K562 (cell line): ENCODE data around the gene MDM1. TPM values are rescaled to one million over a fixed set of nuclear protein-coding genes. Genes with fewer than 3 reads are reported as not detected.

Experiments
- ARID1B ChIP-seq: fragments of 450-650 bp; IDR thresholded peaks from 2 replicates; pipeline ENCODE4 v1.6.1; 2016; ENCODE audit warnings: antibody characterized with exemption, mild to moderate bottlenecking, inconsistent platforms
- ATF3 ChIP-seq, 2 experiments: fragments of 450-650 bp in 1 of 2; sonication (generic) in 1 of 2; formaldehyde crosslinking in 1 of 2; IDR thresholded peaks in 1 of 2; conservative IDR thresholded peaks in 1 of 2; 2 replicates each; pipeline versions ENCODE4 v1.6.1 to v1.8.1; 2016 to 2023; ENCODE audit warnings: mild to moderate bottlenecking in 2 of 2, moderate library complexity in 2 of 2, inconsistent platforms in 1 of 2, missing genetic modification reagents in 1 of 2
- HEY1 ChIP-seq: fragments of 250-450 bp; sonication (Bioruptor Pico); IDR thresholded peaks from 2 replicates; pipeline ENCODE4 v1.5.0; 2020; ENCODE audit warnings: mild to moderate bottlenecking, moderate library complexity, borderline replicate concordance
- HMBOX1 ChIP-seq: sonication (generic); IDR thresholded peaks from 2 replicates; pipeline ENCODE4 v1.6.1; 2016
- HNRNPLL ChIP-seq: fragments of 200-400 bp; formaldehyde crosslinking; IDR thresholded peaks from 2 replicates; pipeline ENCODE4 v1.6.1; 2017; ENCODE audit warnings: low read length, low read depth, mild to moderate bottlenecking; ENCODE audit not compliant: poor library complexity, severe bottlenecking
- MNT ChIP-seq, 2 experiments: fragments of 450-650 bp; conservative IDR thresholded peaks; 2 replicates each; pipeline ENCODE4 v1.6.1; 2017; ENCODE audit warnings: mild to moderate bottlenecking in 2 of 2, moderate library complexity in 2 of 2
- POLR2H ChIP-seq: IDR thresholded peaks from 2 replicates; pipeline ENCODE4 v1.6.1; 2016; ENCODE audit warnings: missing genetic modification characterization, low read depth, mild to moderate bottlenecking, control low read depth, missing compliant biosample characterization, moderate library complexity
- RNF219 ChIP-seq: fragments of 250-450 bp; sonication (Bioruptor Pico); IDR thresholded peaks from 2 replicates; pipeline ENCODE4 v1.5.0; 2022; ENCODE audit warnings: mild to moderate bottlenecking
- SIX5 ChIP-seq, 2 experiments: IDR thresholded peaks; 2 replicates each; pipeline ENCODE4 v1.6.1; 2011; ENCODE audit warnings: low read length in 2 of 2, borderline replicate concordance in 1 of 2, low read depth in 1 of 2, mild to moderate bottlenecking in 1 of 2, moderate library complexity in 1 of 2; ENCODE audit not compliant: insufficient read depth in 1 of 2
- TAL1 ChIP-seq: fragments of 450-650 bp; IDR thresholded peaks from 2 replicates; pipeline ENCODE4 v1.6.1; 2016; ENCODE audit warnings: mild to moderate bottlenecking
- TBL1XR1 ChIP-seq, 2 experiments: IDR thresholded peaks; 2 replicates each; pipeline ENCODE4 v1.6.1; 2012; ENCODE audit warnings: improper control_type of control experiment in 2 of 2, low read length in 2 of 2, mild to moderate bottlenecking in 1 of 2
- ZBTB8A ChIP-seq: fragments of 450-650 bp; IDR thresholded peaks from 2 replicates; pipeline ENCODE4 v1.6.1; 2018; ENCODE audit warnings: mild to moderate bottlenecking, moderate library complexity; ENCODE audit not compliant: partially characterized antibody
- ZMIZ1 ChIP-seq, 2 experiments: fragments of 150-350 bp in 1 of 2; IDR thresholded peaks; 2 replicates each; pipeline ENCODE4 v1.6.1; 2012 to 2016; ENCODE audit warnings: low read depth in 2 of 2, low read length in 2 of 2, mild to moderate bottlenecking in 1 of 2, moderate library complexity in 1 of 2
- ZNF12 ChIP-seq: sonication (generic); formaldehyde crosslinking; IDR thresholded peaks from 2 replicates; pipeline ENCODE4 v1.4.0; 2020; ENCODE audit warnings: mild to moderate bottlenecking, missing genetic modification reagents
- ZNF197 ChIP-seq: fragments of 200-800 bp; sonication (Bioruptor generic); IDR thresholded peaks from 2 replicates; pipeline ENCODE4 v1.6.1; 2016; ENCODE audit warnings: low read depth, missing genetic modification characterization, missing compliant biosample characterization
- polyA plus RNA-seq, 8 experiments: library from polyadenylated mRNA; depleted of rRNA in 4 of 8; stranded (reverse) in 5 of 8; unstranded in 3 of 8; fragments of >200 nt; fragmentation: Nextera tagmentation in 2 of 8; fragmentation: Illumina TruSeq in 1 of 8; extraction: Ambion mirVana in 2 of 8; extraction: Trizol in 1 of 8; gene quantifications; 2 replicates each; pipeline versions ENCODE4 v1.2.1 to v1.2.3, GENCODE V29; 2011 to 2014; ENCODE audit warnings: inconsistent platforms in 1 of 8, missing spikeins in 1 of 8
- total RNA-seq, 7 experiments: library from RNA; depleted of rRNA in 6 of 7; stranded (reverse); fragments of >200 nt in 6 of 7; fragmentation: Illumina TruSeq in 2 of 7; extraction: Trizol in 2 of 7; gene quantifications; 2 replicates each; pipeline versions ENCODE4 v1.2.1 to v1.2.3, GENCODE V29; 2011 to 2021; ENCODE audit warnings: low replicate concordance in 1 of 7

Gene MDM1
- total and polyA plus RNA-seq, 9 of the 15 experiments (the other 6 are each of a cell fraction or from before 2014, with no cell fraction given): 7.5 to 16.8 (median 13.1) TPM

- TF ChIP-seq ZNF12 (CRISPR knock-in tag): peak; percentile 28; the same call in 1 of the 2 replicates
- peak; percentile 89 for TF ChIP-seq ZNF197 (CRISPR knock-in tag)
- peak; percentile 77 for TF ChIP-seq ARID1B
- peak; percentile 33 for TF ChIP-seq POLR2H (tag)
- TF ChIP-seq TBL1XR1 (IDR thresholded peaks at IDR 0.05; ENCODE audit: low read length in 2 of 2): peak in 1 of 2 experiments; percentile 68; a peak in 2 of 4 replicates
- TF ChIP-seq ATF3 (IDR thresholded peaks at IDR 0.05): peak; percentile 24; the same call in 1 of the 2 replicates
- TF ChIP-seq ATF3 (CRISPR knock-in tag; conservative IDR thresholded peaks at IDR 0.05): no peak
- no peak for TF ChIP-seq RNF219
- peak; percentile 53 to 76 for TF ChIP-seq MNT (conservative IDR thresholded peaks at IDR 0.05)
- 0 out of 4 replicates have a peak, but pooled peaks of 1 of the 2 experiments have one; percentile 1 for TF ChIP-seq SIX5 (IDR thresholded peaks at IDR 0.05; ENCODE audit: borderline replicate concordance in 1 of 2, insufficient read depth in 1 of 2, low read depth in 1 of 2, low read length in 2 of 2)
- 0 out of 2 replicates have a peak, but pooled peaks have one; percentile 4 for TF ChIP-seq HEY1 (CRISPR knock-in tag)
- TF ChIP-seq TAL1: peak; percentile 66
- peak; percentile 33 for TF ChIP-seq HNRNPLL
- no peak for TF ChIP-seq ZBTB8A
- TF ChIP-seq ZMIZ1 (IDR thresholded peaks at IDR 0.05; ENCODE audit: low read depth in 2 of 2, low read length in 2 of 2): 0 out of 4 replicates have a peak, but pooled peaks of 1 of the 2 experiments have one; percentile 21
- TF ChIP-seq HMBOX1: peak; percentile 98
These were observed 32.9 kb upstream of the MDM1 start (continued) for GRCh38 chr12:68364893-68365725.
